ENCODE results near the gene GRXCR1. TPM values are rescaled to one million over a fixed set of nuclear protein-coding genes. Genes with fewer than 3 reads are reported as not detected.
A peak's percentile ranks its signal among the peaks of the same experiment; 100 is the strongest.

The GRXCR1 gene
- total and polyA plus RNA-seq, 2 donors (not counting 1 experiment from before 2014, with no cell fraction given) = not detected

- no peak overlapping the region for H3K9ac ChIP-seq (ENCODE audit: insufficient read depth, low read length)
- TF ChIP-seq EZH2 (IDR thresholded peaks at IDR 0.05; ENCODE audit: low read length, missing control alignments) (no peak), CTCF (conservative IDR thresholded peaks at IDR 0.05 in 1 of 2, IDR thresholded peaks at IDR 0.05 in 1 of 2; ENCODE audit: low read depth in 1 of 2, low read length in 2 of 2) (no peak)
- H3K4me2 ChIP-seq (ENCODE audit: extremely low read depth, insufficient read depth, low read length) = no peak overlapping the region
- H3K27me3 ChIP-seq (ENCODE audit: control insufficient read depth, insufficient read depth, low read length) = no peaks in the 10 kb centered on the region
- H2AFZ ChIP-seq (ENCODE audit: low read length) = no peak overlapping the region
- DNase-seq (ENCODE audit: low read depth in 2 of 2) = no peak
- no peak overlapping the region for H3K27ac ChIP-seq (ENCODE audit: insufficient read depth, low read length)
- no peaks in the 10 kb centered on the region for H3K36me3 ChIP-seq (ENCODE audit: control insufficient read depth, insufficient read depth, low read length)
- H4K20me1 ChIP-seq (ENCODE audit: control insufficient read depth, extremely low read depth, insufficient read depth, low read length) = no peaks in the 10 kb centered on the region
- no peak overlapping the region for H3K4me3 ChIP-seq (replicated peaks in 1 of 4; ENCODE audit: control extremely low read depth in 1 of 4, insufficient read depth in 1 of 4, low read depth in 3 of 4, low read length in 4 of 4)
- H3K79me2 ChIP-seq (ENCODE audit: control insufficient read depth, insufficient read depth, low read length) = no peaks in the 10 kb centered on the region
- no peaks in the 10 kb centered on the region for H3K9me3 ChIP-seq (ENCODE audit: control insufficient read depth, insufficient read depth, low read depth, low read length)
- H3K4me1 ChIP-seq (ENCODE audit: control insufficient read depth, extremely low read depth, insufficient read depth, low read length) = no peaks in the 10 kb centered on the region
Observed at GRCh38 chr4:42845586-42845985, 46.9 kb upstream of the GRXCR1 start.

- Histone ChIP-seq H3K9ac (ENCODE audit: insufficient read depth, low read length) (no peak overlapping the region), H3K4me3 (replicated peaks in 1 of 4; ENCODE audit: control extremely low read depth in 1 of 4, insufficient read depth in 1 of 4, low read depth in 3 of 4, low read length in 4 of 4) (no peak overlapping the region), H3K27me3 (ENCODE audit: control insufficient read depth, insufficient read depth, low read length) (no peaks in the 10 kb centered on the region), H4K20me1 (ENCODE audit: control insufficient read depth, extremely low read depth, insufficient read depth, low read length) (no peaks in the 10 kb centered on the region), H2AFZ (ENCODE audit: low read length) (no peak overlapping the region), H3K79me2 (ENCODE audit: control insufficient read depth, insufficient read depth, low read length) (no peaks in the 10 kb centered on the region), H3K27ac (ENCODE audit: insufficient read depth, low read length) (no peak overlapping the region), H3K4me1 (ENCODE audit: control insufficient read depth, extremely low read depth, insufficient read depth, low read length) (no peaks in the 10 kb centered on the region), H3K4me2 (ENCODE audit: extremely low read depth, insufficient read depth, low read length) (no peak overlapping the region), H3K9me3 (ENCODE audit: control insufficient read depth, insufficient read depth, low read depth, low read length) (no peaks in the 10 kb centered on the region), H3K36me3 (ENCODE audit: control insufficient read depth, insufficient read depth, low read length) (no peaks in the 10 kb centered on the region)
- no peak for DNase-seq (ENCODE audit: low read depth in 2 of 2)
- no peak for TF ChIP-seq EZH2 (IDR thresholded peaks at IDR 0.05; ENCODE audit: low read length, missing control alignments)
- no peak for TF ChIP-seq CTCF (conservative IDR thresholded peaks at IDR 0.05 in 1 of 2, IDR thresholded peaks at IDR 0.05 in 1 of 2; ENCODE audit: low read depth in 1 of 2, low read length in 2 of 2)
Observed at GRCh38 chr4:42855779-42856178, 36.7 kb upstream of the GRXCR1 start.

DNA sequence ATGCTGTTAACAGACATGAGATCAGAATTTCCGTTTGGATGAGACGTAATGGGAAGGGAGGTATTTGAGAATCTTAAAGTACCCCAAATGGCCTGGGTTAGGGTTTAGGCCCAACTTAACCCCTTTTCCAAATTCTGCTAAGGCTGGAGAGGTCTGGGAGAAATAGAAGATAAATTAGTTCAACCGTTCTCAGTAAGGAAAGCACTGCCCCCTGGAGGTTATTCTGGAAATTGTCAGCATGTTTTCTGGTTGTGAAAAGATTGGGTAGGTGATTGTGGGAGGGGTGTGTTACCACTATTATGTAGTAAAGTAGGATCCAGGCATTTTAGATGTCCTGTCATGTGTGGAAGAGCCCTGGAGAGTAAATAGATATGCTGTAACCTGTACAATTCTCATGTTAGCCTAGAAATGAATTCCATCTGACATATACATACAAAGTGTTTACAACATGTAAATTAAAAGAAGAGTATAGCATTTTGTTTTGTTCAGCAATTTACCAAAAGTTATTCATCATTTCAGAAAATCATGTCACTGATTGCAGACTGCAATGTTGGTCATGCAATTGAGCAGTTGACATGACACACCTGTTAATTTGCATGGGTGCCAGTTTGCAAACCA is 26.8 kb upstream of the GRXCR1 start:
- Histone ChIP-seq H3K36me3 (ENCODE audit: control insufficient read depth, insufficient read depth, low read length) (no peaks in the 10 kb centered on the region), H4K20me1 (ENCODE audit: control insufficient read depth, extremely low read depth, insufficient read depth, low read length) (no peaks in the 10 kb centered on the region), H3K27me3 (ENCODE audit: control insufficient read depth, insufficient read depth, low read length) (no peaks in the 10 kb centered on the region), H3K4me3 (replicated peaks in 1 of 4; ENCODE audit: control extremely low read depth in 1 of 4, insufficient read depth in 1 of 4, low read depth in 3 of 4, low read length in 4 of 4) (no peak overlapping the region), H3K9me3 (ENCODE audit: control insufficient read depth, insufficient read depth, low read depth, low read length) (no peaks in the 10 kb centered on the region), H2AFZ (ENCODE audit: low read length) (no peak overlapping the region), H3K4me1 (ENCODE audit: control insufficient read depth, extremely low read depth, insufficient read depth, low read length) (no peaks in the 10 kb centered on the region), H3K27ac (ENCODE audit: insufficient read depth, low read length) (no peak overlapping the region), H3K9ac (ENCODE audit: insufficient read depth, low read length) (no peak overlapping the region), H3K4me2 (ENCODE audit: extremely low read depth, insufficient read depth, low read length) (no peak overlapping the region), H3K79me2 (ENCODE audit: control insufficient read depth, insufficient read depth, low read length) (no peaks in the 10 kb centered on the region)
- peak; percentile 24 to 62 for DNase-seq (ENCODE audit: low read depth in 2 of 2)
- TF ChIP-seq EZH2 (IDR thresholded peaks at IDR 0.05; ENCODE audit: low read length, missing control alignments) (no peak), CTCF (conservative IDR thresholded peaks at IDR 0.05 in 1 of 2, IDR thresholded peaks at IDR 0.05 in 1 of 2; ENCODE audit: low read depth in 1 of 2, low read length in 2 of 2) (peak; percentile 67 to 70)
